ENCODE measurements around the gene PIM1.
"Not testable (repeated sequence)": the region's sequence is repeated elsewhere in the genome, so short reads cannot be mapped to it uniquely, and the experiment has no call there.

PIM1 gene

GRCh38 chr6:37174515-37175331 lies 4.8 kb downstream of the PIM1 start:
- H3K27me3 ChIP-seq (ENCODE audit: control insufficient read depth, insufficient read depth, low read length), result no peaks in the 10 kb centered on the region
- H3K9ac ChIP-seq (ENCODE audit: low read depth, low read length), result no peak overlapping the region
- H3K4me3 ChIP-seq (ENCODE audit: low read length), result no peak overlapping the region
- H3K36me3 ChIP-seq (ENCODE audit: insufficient read depth, low read length), result peaks cover 19% of the 10 kb centered on the region
- no peaks in the 10 kb centered on the region for H3K9me3 ChIP-seq (replicated peaks; ENCODE audit: low read length)
- H3K4me1 ChIP-seq (ENCODE audit: control insufficient read depth, insufficient read depth, low read length), result peaks cover 13% of the 10 kb centered on the region
- H3K4me2 ChIP-seq (ENCODE audit: low read length), result no peak overlapping the region

GRCh38 chr6:37175332-37176267 lies 5.6 kb downstream of the PIM1 start:
- Histone ChIP-seq H3K4me2 (ENCODE audit: low read length) (no peak overlapping the region), H3K9me3 (replicated peaks; ENCODE audit: low read length) (no peaks in the 10 kb centered on the region), H3K4me3 (ENCODE audit: low read length) (no peak overlapping the region), H3K36me3 (ENCODE audit: insufficient read depth, low read length) (peaks cover 19% of the 10 kb centered on the region), H3K9ac (ENCODE audit: low read depth, low read length) (no peak overlapping the region), H3K4me1 (ENCODE audit: control insufficient read depth, insufficient read depth, low read length) (peaks cover 13% of the 10 kb centered on the region), H3K27me3 (ENCODE audit: control insufficient read depth, insufficient read depth, low read length) (no peaks in the 10 kb centered on the region)

- H3K4me2 ChIP-seq (ENCODE audit: low read length), result no peak overlapping the region
- peaks cover 5% of the 10 kb centered on the region for H3K4me1 ChIP-seq (ENCODE audit: control insufficient read depth, insufficient read depth, low read length)
- peaks cover 19% of the 10 kb centered on the region for H3K36me3 ChIP-seq (ENCODE audit: insufficient read depth, low read length)
- no peak overlapping the region for H3K4me3 ChIP-seq (ENCODE audit: low read length)
- H3K9me3 ChIP-seq (replicated peaks; ENCODE audit: low read length), result no peaks in the 10 kb centered on the region
- no peak overlapping the region for H3K9ac ChIP-seq (ENCODE audit: low read depth, low read length)
- no peaks in the 10 kb centered on the region for H3K27me3 ChIP-seq (ENCODE audit: control insufficient read depth, insufficient read depth, low read length)
Observed at GRCh38 chr6:37176268-37177076, 6.5 kb downstream of the PIM1 start.

GRCh38 chr6:37177077-37177934 lies 7.4 kb downstream of the PIM1 start:
- Histone ChIP-seq H3K4me3 (ENCODE audit: low read length) (no peak overlapping the region), H3K9ac (ENCODE audit: low read depth, low read length) (no peak overlapping the region), H3K36me3 (ENCODE audit: insufficient read depth, low read length) (peaks cover 19% of the 10 kb centered on the region), H3K27me3 (ENCODE audit: control insufficient read depth, insufficient read depth, low read length) (no peaks in the 10 kb centered on the region), H3K9me3 (replicated peaks; ENCODE audit: low read length) (no peaks in the 10 kb centered on the region), H3K4me2 (ENCODE audit: low read length) (no peak overlapping the region), H3K4me1 (ENCODE audit: control insufficient read depth, insufficient read depth, low read length) (no peaks in the 10 kb centered on the region)

DNA sequence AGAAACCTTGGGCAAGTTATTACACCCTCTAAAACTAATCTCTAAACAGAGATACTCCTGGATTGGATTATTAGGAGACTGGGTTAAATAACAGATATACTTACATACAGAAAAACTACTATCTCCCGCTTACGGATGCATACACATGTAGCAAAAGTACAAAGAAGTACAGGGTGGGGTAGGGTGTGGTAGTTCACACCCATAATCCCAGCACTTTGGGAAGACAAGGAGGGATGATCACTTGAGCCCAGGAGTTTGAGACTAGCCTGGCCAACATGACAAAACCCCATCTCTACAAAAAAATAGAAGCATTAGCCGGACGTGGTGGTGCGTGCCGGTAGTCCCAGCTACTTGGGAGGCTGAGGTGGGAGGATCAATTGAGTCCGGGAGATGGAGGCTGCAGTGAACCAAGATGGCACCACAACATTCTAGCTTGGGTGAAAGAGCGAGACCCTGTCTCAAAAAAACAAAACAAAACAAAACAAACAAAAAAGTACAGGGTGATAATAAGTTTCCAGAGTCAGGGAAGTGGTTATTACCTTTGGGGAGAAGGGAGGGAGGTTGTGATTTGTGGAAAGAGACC lies 8.1 kb downstream of the PIM1 start:
- H3K9ac ChIP-seq (ENCODE audit: low read depth, low read length), result no peak overlapping the region
- H3K4me3 ChIP-seq (ENCODE audit: low read length), result no peak overlapping the region
- no peak overlapping the region for H3K4me2 ChIP-seq (ENCODE audit: low read length)
- no peaks in the 10 kb centered on the region for H3K4me1 ChIP-seq (ENCODE audit: control insufficient read depth, insufficient read depth, low read length)
- peaks cover 19% of the 10 kb centered on the region for H3K36me3 ChIP-seq (ENCODE audit: insufficient read depth, low read length)
- no peaks in the 10 kb centered on the region for H3K9me3 ChIP-seq (replicated peaks; ENCODE audit: low read length)
- H3K27me3 ChIP-seq (ENCODE audit: control insufficient read depth, insufficient read depth, low read length), result no peaks in the 10 kb centered on the region

- H3K27me3 ChIP-seq (ENCODE audit: control insufficient read depth, insufficient read depth, low read length), result no peaks in the 10 kb centered on the region
- no peak overlapping the region for H3K4me3 ChIP-seq (ENCODE audit: low read length)
- no peaks in the 10 kb centered on the region for H3K9me3 ChIP-seq (replicated peaks; ENCODE audit: low read length)
- no peak overlapping the region for H3K4me2 ChIP-seq (ENCODE audit: low read length)
- no peak overlapping the region for H3K9ac ChIP-seq (ENCODE audit: low read depth, low read length)
- no peaks in the 10 kb centered on the region for H3K4me1 ChIP-seq (ENCODE audit: control insufficient read depth, insufficient read depth, low read length)
- H3K36me3 ChIP-seq (ENCODE audit: insufficient read depth, low read length), result peaks cover 4% of the 10 kb centered on the region
Observed at GRCh38 chr6:37180075-37180474, 10.1 kb downstream of the PIM1 start.

GRCh38 chr6:37180610-37181009 lies 10.7 kb downstream of the PIM1 start:
- H3K9ac ChIP-seq (ENCODE audit: low read depth, low read length); H3K27me3 ChIP-seq (ENCODE audit: control insufficient read depth, insufficient read depth, low read length); H3K9me3 ChIP-seq (replicated peaks; ENCODE audit: low read length); H3K36me3 ChIP-seq (ENCODE audit: insufficient read depth, low read length); H3K4me2 ChIP-seq (ENCODE audit: low read length); H3K4me3 ChIP-seq (ENCODE audit: low read length); H3K4me1 ChIP-seq (ENCODE audit: control insufficient read depth, insufficient read depth, low read length): not testable (repeated sequence)

GRCh38 chr6:37182736-37183590 lies 13.0 kb downstream of the PIM1 start:
- H3K9me3 ChIP-seq (replicated peaks; ENCODE audit: low read length), result no peaks in the 10 kb centered on the region
- H3K36me3 ChIP-seq (ENCODE audit: insufficient read depth, low read length), result no peaks in the 10 kb centered on the region
- H3K27me3 ChIP-seq (ENCODE audit: control insufficient read depth, insufficient read depth, low read length), result no peaks in the 10 kb centered on the region
- H3K4me2 ChIP-seq (ENCODE audit: low read length), result no peak overlapping the region
- no peak overlapping the region for H3K9ac ChIP-seq (ENCODE audit: low read depth, low read length)
- H3K4me1 ChIP-seq (ENCODE audit: control insufficient read depth, insufficient read depth, low read length), result no peaks in the 10 kb centered on the region
- no peak overlapping the region for H3K4me3 ChIP-seq (ENCODE audit: low read length)

- not testable (repeated sequence) for H3K9me3 ChIP-seq (replicated peaks; ENCODE audit: low read length); H3K9ac ChIP-seq (ENCODE audit: low read depth, low read length); H3K4me2 ChIP-seq (ENCODE audit: low read length); H3K27me3 ChIP-seq (ENCODE audit: control insufficient read depth, insufficient read depth, low read length); H3K4me1 ChIP-seq (ENCODE audit: control insufficient read depth, insufficient read depth, low read length); H3K4me3 ChIP-seq (ENCODE audit: low read length); H3K36me3 ChIP-seq (ENCODE audit: insufficient read depth, low read length)
Observed at GRCh38 chr6:37185949-37186720, 16.2 kb downstream of the PIM1 start.

Data from skeletal muscle satellite cell (primary cell).